Astrocyte of the cerebellum (primary cell): ENCODE results near the gene SAP30.

Experiments
- DNase-seq: peaks from one replicate; pipeline ENCODE4 v3.0.0-alpha.2; 2011; ENCODE audit warnings: low read depth
- H3K4me3 ChIP-seq: 2 replicates; pipeline ENCODE4 v1.5.1; 2011; ENCODE audit warnings: mild to moderate bottlenecking, low read depth, low read length, moderate library complexity
- in situ Hi-C: cut with HindIII; loops from 2 replicates; pipeline ENCODE4 v1.10.0; 2017; ENCODE audit warnings: low sequenced_read_pairs
- TF ChIP-seq, protein P1 (sequence below): IDR thresholded peaks from 2 replicates; pipeline ENCODE4 v1.5.1; 2012; ENCODE audit warnings: low read length, low read depth, moderate library complexity, mild to moderate bottlenecking; ENCODE audit errors: missing control alignments

SAP30 gene

DNA sequence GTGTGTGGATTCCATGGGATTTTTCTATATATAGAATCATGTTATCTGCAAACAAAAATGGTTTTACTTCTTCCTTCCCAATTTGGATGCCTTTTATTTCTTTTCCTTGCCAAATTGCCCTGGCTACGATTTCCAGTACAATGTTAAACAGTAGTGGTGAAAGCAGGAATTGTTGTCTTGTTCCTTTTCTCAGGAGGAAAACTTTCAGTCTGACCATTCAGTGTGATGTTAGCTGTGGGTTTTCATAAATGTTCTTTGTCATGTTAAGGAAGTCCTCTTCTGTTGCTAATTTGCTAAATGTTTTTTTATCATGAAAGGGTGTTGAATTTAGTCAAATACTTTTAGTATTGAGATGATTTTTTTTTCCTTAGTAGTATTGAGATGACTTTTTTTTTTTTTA, 10.9 kb downstream of the SAP30 start:
- in situ Hi-C loops = no loop called here
- H3K4me3 ChIP-seq = no peak overlapping the region
- TF ChIP-seq, protein P1, sequence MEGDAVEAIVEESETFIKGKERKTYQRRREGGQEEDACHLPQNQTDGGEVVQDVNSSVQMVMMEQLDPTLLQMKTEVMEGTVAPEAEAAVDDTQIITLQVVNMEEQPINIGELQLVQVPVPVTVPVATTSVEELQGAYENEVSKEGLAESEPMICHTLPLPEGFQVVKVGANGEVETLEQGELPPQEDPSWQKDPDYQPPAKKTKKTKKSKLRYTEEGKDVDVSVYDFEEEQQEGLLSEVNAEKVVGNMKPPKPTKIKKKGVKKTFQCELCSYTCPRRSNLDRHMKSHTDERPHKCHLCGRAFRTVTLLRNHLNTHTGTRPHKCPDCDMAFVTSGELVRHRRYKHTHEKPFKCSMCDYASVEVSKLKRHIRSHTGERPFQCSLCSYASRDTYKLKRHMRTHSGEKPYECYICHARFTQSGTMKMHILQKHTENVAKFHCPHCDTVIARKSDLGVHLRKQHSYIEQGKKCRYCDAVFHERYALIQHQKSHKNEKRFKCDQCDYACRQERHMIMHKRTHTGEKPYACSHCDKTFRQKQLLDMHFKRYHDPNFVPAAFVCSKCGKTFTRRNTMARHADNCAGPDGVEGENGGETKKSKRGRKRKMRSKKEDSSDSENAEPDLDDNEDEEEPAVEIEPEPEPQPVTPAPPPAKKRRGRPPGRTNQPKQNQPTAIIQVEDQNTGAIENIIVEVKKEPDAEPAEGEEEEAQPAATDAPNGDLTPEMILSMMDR = no peak
- DNase-seq = no peak

DNA sequence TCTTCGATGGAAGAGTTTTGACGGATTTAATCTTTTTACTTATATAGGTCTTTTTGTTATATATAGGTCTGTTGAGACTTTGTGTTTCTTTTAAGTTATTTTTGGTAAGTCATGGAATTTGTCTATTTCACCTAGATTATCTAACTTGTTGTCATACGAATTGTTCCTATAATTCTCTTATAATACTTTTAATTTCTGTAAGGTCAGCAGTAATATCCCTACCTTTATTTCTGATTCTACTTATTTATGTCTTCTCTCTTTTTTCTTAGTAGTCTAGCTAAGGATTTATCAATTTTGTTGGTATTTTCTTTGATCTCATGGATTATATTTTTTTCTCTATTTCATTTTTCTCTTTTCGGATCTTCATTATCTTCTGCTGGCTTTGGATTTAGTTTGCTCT, 11.6 kb downstream of the SAP30 start:
- TF ChIP-seq, protein P1 = no peak
- no peak overlapping the region for H3K4me3 ChIP-seq
- in situ Hi-C loops = no loop called here
- no peak for DNase-seq

DNA sequence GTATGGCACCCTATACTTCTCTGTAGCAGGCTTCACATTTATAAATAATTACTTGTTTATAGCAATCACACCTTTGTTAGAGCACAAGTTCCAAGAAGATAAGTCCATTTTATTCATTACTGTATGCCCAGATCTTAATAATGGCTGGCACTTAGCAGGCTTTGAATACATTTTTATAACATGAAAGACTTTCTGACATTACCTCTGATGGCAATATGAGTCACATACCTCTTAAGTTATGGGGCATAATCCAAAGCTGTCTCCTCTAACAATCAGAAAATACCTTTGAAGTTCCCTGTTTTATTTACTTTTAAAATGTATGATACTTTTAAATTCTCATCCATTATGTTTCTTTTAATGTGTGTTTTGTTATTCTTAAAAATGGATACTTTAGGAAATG, 16.0 kb downstream of the SAP30 start:
- H3K4me3 ChIP-seq = no peak overlapping the region
- TF ChIP-seq, protein P1 = no peak
- no peak for DNase-seq
- in situ Hi-C loops = no loop called here

DNA sequence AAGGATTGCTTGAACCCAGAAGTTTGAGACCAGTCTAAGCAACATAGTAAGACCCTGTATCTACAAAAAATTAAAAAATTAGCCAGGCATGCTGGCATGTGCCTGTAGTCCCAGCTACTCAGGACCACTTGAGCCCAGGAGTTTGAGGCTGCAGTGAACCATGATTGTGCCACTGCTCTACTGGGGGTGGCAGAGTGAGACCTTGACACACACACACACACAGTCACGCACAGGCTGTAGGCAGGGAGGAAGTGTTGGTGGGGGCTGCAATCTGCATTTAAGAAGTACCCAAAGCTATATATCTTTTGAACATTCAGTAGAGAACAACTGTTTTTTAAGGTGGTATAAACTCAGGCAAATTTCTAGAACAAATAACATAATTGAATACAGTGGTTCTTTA, 20.9 kb downstream of the SAP30 start:
- in situ Hi-C loops = no loop called here
- no peak for DNase-seq
- TF ChIP-seq, protein P1 = no peak
- H3K4me3 ChIP-seq = no peak overlapping the region

DNA sequence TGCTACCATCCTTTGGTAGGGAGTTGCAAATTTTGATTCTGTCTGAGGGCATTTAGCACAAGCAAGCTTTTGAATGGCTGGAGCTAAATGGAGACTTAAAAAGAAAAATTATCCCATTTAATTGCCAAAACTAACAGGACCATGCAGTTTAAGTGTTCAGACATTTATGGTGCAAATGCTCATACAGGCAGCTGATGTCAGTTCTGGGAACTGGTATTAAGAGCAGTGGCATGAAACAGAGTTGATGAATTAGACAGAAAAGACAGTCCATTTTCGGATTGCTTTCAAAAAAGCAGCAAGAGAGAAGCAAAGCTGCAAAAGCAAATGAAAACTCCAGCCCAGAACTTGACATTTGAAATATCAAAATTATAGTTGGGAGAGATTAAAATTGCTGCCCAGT, 26.9 kb downstream of the SAP30 start:
- TF ChIP-seq, protein P1 = no peak
- no peak for DNase-seq
- in situ Hi-C loops = no loop called here
- H3K4me3 ChIP-seq = no peak overlapping the region

DNA sequence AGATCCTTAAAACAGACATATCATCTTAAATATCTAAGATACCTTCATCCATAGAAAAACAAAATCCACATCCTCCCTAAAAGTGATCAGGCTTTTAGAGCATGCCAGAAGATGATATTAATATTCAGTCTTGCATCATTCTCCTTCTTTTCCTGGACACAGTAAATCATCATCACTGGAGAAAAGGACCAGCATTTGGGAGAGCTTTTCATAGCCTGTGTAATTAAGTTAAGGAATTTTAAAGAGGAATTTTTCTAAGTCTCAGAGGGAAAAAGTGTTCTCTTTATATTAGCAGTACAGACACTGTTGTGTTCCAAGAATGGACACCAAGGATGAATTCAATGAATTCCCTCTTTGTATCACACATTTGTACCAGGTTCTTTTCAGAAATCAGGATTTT, 27.5 kb downstream of the SAP30 start:
- no peak overlapping the region for H3K4me3 ChIP-seq
- DNase-seq = no peak
- in situ Hi-C loops = no loop called here
- TF ChIP-seq, protein P1 = no peak

DNA sequence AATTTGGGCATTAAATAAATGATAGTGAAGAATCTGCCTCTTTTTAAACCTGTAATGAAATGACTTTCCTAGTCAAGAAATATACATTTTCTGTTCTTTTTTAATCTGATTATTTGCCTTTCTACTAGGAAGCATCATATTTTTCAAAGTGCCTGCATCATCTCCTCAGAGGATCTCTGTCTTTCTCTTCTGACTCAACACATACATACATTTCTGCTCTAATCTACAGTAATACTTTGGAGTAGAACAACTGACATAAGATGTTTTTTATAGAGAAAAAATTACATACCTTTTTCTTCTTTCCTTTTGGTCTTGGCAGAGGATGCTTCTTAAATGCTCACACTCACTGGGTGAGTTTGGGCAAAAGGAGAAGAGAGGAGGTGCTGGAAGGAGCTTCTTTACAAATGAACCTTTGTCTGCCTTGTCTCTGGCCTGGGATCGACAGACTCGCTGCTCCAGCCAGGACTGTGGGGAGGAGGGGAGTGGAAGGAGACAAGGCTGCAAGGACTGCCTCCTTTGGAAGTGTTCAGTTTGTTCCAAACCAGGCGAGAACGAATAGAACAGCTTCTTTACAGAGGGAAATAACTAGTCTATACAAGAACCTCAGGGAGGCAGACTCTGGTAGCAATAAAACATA, 28.1 kb downstream of the SAP30 start, which contains the start of gene SCRG1:
Gene SCRG1, minus strand, starts transcription at position 338 of the 637 bp plus-strand sequence. CDS start 7,702 bp downstream, outside the sequence.
- TF ChIP-seq, protein P1 = no peak
- H3K4me3 ChIP-seq = no peak within 1 kb of the TSS
- in situ Hi-C loops = no loop called here
- no peak for DNase-seq
